OCI-LY3 (cell line): ENCODE measurements around the gene EAF1.

ENCODE experiments used
- CTCF ChIP-seq: fragments of 200-600, 300-600 bp; sonication (generic); IDR thresholded peaks from 2 replicates; pipeline ENCODE4 v1.5.1; 2014; ENCODE audit warnings: antibody characterized with exemption, low read length, low read depth
- EZH2phosphoT487 ChIP-seq: fragments of 200-600 bp; shearing (Covaris generic); IDR thresholded peaks from 2 replicates; pipeline ENCODE4 v1.6.1; 2018; ENCODE audit warnings: antibody characterized with exemption, mixed run types, low read depth

- TF ChIP-seq CTCF (no peak), EZH2phosphoT487 (no peak)
Observed at GRCh38 chr3:15433531-15433930, 6.1 kb downstream of the EAF1 start.
